ENCODE data around the gene SNORC. TPM values are rescaled to one million over a fixed set of nuclear protein-coding genes. Genes with fewer than 3 reads are reported as not detected.

SNORC gene
- total and polyA plus RNA-seq, 10 of the 15 experiments (the other 5 are each of a cell fraction or from before 2014, with no cell fraction given), result 0.04 to 0.74 (median 0.45) TPM; not detected in 4

DNA sequence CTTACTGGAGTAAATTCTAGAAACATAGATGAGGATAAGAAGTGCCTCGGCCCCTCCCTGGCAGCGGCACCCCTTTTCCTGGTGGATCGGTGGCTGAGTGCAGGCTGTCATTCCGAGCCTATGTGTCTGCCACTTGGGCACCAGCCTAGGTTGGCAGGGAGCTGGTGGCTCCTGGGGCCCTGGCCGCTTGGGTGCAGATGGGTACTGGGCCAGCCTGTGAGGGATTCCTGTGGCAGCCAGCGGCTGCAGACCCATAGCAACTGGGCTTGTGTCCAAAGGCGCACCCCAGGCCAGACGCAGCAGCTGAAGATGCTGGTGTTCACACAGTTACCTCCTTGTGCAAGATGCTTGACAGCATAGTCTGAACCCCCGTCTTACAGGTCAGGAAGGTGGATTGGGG lies 2.8 kb downstream of the SNORC start:
- 71% methylated on average over 9 of the region's 9 CpGs for WGBS (ENCODE audit: insufficient coverage, insufficient replicate concordance, low lambda C conversion rate, missing lambda C conversion rate)
- SMC1A ChIA-PET (ENCODE audit: uncharacterized antibody, unreplicated experiment), result no interaction called here
- no peaks in the 10 kb centered on the region; a peak in 1 of 4 replicates for H3K27me3 ChIP-seq (replicated peaks in 1 of 2; ENCODE audit: control insufficient read depth in 2 of 2, insufficient read depth in 2 of 2, low read length in 1 of 2)
- in situ Hi-C loops (cut with MboI), result no loop called here
- no peaks in the 10 kb centered on the region for H4K20me1 ChIP-seq (ENCODE audit: control insufficient read depth, insufficient read depth)
- no peaks in the 10 kb centered on the region for H3K79me2 ChIP-seq (ENCODE audit: control insufficient read depth, insufficient read depth, low read length)
- no peak overlapping the region for H2AFZ ChIP-seq (ENCODE audit: control insufficient read depth, low read depth, low read length)
- no peak overlapping the region for H3K27ac ChIP-seq (ENCODE audit: control insufficient read depth, insufficient read depth)
- no peak overlapping the region for H3K4me3 ChIP-seq
- no peak for FAIRE-seq
- no peak overlapping the region for H3K4me2 ChIP-seq (ENCODE audit: control insufficient read depth, insufficient read depth)
- H3K4me1 ChIP-seq (ENCODE audit: control insufficient read depth, insufficient read depth, low read length), result no peaks in the 10 kb centered on the region
- H3K9me3 ChIP-seq (replicated peaks; ENCODE audit: control insufficient read depth, insufficient read depth, low read length), result no peaks in the 10 kb centered on the region
- intact Hi-C loops (cut with micrococcal nuclease; ENCODE audit: unreplicated experiment), result no loop called here
- H3K36me3 ChIP-seq (ENCODE audit: control insufficient read depth in 2 of 2, insufficient read depth in 2 of 2, low read length in 1 of 2), result no peaks in the 10 kb centered on the region
- no peak for ATAC-seq
- no peak for DNase-seq (ENCODE audit: low read depth, low spot score)
- POLR2A ChIA-PET, result no interaction called here
- CTCF ChIA-PET, result no interaction called here
- BruUV-seq (replicated peaks), result no TSS peak
- RAD21 ChIA-PET (ENCODE audit: unreplicated experiment), result no interaction called here
- H3K9ac ChIP-seq (ENCODE audit: control insufficient read depth, insufficient read depth, low read length), result no peak overlapping the region
- TF ChIP-seq, protein P1, sequence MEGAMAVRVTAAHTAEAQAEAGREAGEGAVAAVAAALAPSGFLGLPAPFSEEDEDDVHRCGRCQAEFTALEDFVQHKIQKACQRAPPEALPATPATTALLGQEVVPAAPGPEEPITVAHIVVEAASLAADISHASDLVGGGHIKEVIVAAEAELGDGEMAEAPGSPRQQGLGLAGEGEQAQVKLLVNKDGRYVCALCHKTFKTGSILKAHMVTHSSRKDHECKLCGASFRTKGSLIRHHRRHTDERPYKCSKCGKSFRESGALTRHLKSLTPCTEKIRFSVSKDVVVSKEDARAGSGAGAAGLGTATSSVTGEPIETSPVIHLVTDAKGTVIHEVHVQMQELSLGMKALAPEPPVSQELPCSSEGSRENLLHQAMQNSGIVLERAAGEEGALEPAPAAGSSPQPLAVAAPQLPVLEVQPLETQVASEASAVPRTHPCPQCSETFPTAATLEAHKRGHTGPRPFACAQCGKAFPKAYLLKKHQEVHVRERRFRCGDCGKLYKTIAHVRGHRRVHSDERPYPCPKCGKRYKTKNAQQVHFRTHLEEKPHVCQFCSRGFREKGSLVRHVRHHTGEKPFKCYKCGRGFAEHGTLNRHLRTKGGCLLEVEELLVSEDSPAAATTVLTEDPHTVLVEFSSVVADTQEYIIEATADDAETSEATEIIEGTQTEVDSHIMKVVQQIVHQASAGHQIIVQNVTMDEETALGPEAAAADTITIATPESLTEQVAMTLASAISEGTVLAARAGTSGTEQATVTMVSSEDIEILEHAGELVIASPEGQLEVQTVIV (IDR thresholded peaks at IDR 0.05; ENCODE audit: borderline replicate concordance, partially characterized antibody), result no peak
- TF ChIP-seq EZH2 (IDR thresholded peaks at IDR 0.05; ENCODE audit: borderline replicate concordance, control insufficient read depth, low read depth, low read length) (no peak), TARDBP (IDR thresholded peaks at IDR 0.05; ENCODE audit: borderline replicate concordance) (no peak), ESRRA (IDR thresholded peaks at IDR 0.05; ENCODE audit: low read length) (no peak)
- TF ChIP-seq, protein P2, sequence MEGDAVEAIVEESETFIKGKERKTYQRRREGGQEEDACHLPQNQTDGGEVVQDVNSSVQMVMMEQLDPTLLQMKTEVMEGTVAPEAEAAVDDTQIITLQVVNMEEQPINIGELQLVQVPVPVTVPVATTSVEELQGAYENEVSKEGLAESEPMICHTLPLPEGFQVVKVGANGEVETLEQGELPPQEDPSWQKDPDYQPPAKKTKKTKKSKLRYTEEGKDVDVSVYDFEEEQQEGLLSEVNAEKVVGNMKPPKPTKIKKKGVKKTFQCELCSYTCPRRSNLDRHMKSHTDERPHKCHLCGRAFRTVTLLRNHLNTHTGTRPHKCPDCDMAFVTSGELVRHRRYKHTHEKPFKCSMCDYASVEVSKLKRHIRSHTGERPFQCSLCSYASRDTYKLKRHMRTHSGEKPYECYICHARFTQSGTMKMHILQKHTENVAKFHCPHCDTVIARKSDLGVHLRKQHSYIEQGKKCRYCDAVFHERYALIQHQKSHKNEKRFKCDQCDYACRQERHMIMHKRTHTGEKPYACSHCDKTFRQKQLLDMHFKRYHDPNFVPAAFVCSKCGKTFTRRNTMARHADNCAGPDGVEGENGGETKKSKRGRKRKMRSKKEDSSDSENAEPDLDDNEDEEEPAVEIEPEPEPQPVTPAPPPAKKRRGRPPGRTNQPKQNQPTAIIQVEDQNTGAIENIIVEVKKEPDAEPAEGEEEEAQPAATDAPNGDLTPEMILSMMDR (IDR thresholded peaks at IDR 0.05 in 2 of 3, conservative IDR thresholded peaks at IDR 0.05 in 1 of 3; ENCODE audit: control insufficient read depth in 2 of 3, extremely low read depth in 1 of 3, insufficient read depth in 1 of 3, low read depth in 3 of 3, low read length in 3 of 3), result no peak
- TF ChIP-seq, protein P3, sequence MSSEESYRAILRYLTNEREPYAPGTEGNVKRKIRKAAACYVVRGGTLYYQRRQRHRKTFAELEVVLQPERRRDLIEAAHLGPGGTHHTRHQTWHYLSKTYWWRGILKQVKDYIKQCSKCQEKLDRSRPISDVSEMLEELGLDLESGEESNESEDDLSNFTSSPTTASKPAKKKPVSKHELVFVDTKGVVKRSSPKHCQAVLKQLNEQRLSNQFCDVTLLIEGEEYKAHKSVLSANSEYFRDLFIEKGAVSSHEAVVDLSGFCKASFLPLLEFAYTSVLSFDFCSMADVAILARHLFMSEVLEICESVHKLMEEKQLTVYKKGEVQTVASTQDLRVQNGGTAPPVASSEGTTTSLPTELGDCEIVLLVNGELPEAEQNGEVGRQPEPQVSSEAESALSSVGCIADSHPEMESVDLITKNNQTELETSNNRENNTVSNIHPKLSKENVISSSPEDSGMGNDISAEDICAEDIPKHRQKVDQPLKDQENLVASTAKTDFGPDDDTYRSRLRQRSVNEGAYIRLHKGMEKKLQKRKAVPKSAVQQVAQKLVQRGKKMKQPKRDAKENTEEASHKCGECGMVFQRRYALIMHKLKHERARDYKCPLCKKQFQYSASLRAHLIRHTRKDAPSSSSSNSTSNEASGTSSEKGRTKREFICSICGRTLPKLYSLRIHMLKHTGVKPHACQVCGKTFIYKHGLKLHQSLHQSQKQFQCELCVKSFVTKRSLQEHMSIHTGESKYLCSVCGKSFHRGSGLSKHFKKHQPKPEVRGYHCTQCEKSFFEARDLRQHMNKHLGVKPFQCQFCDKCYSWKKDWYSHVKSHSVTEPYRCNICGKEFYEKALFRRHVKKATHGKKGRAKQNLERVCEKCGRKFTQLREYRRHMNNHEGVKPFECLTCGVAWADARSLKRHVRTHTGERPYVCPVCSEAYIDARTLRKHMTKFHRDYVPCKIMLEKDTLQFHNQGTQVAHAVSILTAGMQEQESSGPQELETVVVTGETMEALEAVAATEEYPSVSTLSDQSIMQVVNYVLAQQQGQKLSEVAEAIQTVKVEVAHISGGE (CRISPR knock-in tag; IDR thresholded peaks at IDR 0.05), result no peak
- TF ChIP-seq, protein P4, sequence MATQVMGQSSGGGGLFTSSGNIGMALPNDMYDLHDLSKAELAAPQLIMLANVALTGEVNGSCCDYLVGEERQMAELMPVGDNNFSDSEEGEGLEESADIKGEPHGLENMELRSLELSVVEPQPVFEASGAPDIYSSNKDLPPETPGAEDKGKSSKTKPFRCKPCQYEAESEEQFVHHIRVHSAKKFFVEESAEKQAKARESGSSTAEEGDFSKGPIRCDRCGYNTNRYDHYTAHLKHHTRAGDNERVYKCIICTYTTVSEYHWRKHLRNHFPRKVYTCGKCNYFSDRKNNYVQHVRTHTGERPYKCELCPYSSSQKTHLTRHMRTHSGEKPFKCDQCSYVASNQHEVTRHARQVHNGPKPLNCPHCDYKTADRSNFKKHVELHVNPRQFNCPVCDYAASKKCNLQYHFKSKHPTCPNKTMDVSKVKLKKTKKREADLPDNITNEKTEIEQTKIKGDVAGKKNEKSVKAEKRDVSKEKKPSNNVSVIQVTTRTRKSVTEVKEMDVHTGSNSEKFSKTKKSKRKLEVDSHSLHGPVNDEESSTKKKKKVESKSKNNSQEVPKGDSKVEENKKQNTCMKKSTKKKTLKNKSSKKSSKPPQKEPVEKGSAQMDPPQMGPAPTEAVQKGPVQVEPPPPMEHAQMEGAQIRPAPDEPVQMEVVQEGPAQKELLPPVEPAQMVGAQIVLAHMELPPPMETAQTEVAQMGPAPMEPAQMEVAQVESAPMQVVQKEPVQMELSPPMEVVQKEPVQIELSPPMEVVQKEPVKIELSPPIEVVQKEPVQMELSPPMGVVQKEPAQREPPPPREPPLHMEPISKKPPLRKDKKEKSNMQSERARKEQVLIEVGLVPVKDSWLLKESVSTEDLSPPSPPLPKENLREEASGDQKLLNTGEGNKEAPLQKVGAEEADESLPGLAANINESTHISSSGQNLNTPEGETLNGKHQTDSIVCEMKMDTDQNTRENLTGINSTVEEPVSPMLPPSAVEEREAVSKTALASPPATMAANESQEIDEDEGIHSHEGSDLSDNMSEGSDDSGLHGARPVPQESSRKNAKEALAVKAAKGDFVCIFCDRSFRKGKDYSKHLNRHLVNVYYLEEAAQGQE (IDR thresholded peaks at IDR 0.05; ENCODE audit: low read depth, low read length), result no peak

Data from GM12878 (cell line).